HG03378 (cell line): Measurements from ENCODE around the gene WASHC2A.
"Not testable (repeated sequence)": the region's sequence is repeated elsewhere in the genome, so short reads cannot be mapped to it uniquely, and the experiment has no call there.

ENCODE experiments used
- ATAC-seq: cut with Tn5 transposase; IDR thresholded peaks from one replicate; pipeline ENCODE4 v1.9.1; 2021; ENCODE audit warnings: mild to moderate bottlenecking, moderate library complexity; ENCODE audit not compliant: unreplicated experiment

WASHC2A gene

GRCh38 chr10:50059946-50060345, 7.8 kb upstream of the WASHC2A start:
- ATAC-seq = not testable (repeated sequence)

- not testable (repeated sequence) for ATAC-seq
Observed at GRCh38 chr10:50061548-50061947, 6.2 kb upstream of the WASHC2A start.

- no peak for ATAC-seq
Observed at GRCh38 chr10:50063100-50063499, 4.7 kb upstream of the WASHC2A start.

GRCh38 chr10:50068352-50068659, 552 bp downstream of the WASHC2A start:
- peak; percentile 8 for ATAC-seq

GRCh38 chr10:50075139-50075538, 7.4 kb downstream of the WASHC2A start:
- ATAC-seq = not testable (repeated sequence)

GRCh38 chr10:50075544-50075943, 7.8 kb downstream of the WASHC2A start:
- ATAC-seq = not testable (repeated sequence)

- ATAC-seq = not testable (repeated sequence)
Observed at GRCh38 chr10:50091304-50091703, 23.6 kb downstream of the WASHC2A start.

- not testable (repeated sequence) for ATAC-seq
Observed at GRCh38 chr10:50092928-50093327, 25.2 kb downstream of the WASHC2A start.

GRCh38 chr10:50094630-50095029, 26.9 kb downstream of the WASHC2A start:
- not testable (repeated sequence) for ATAC-seq

GRCh38 chr10:50095402-50095801, 27.6 kb downstream of the WASHC2A start:
- not testable (repeated sequence) for ATAC-seq

- not testable (repeated sequence) for ATAC-seq
Observed at GRCh38 chr10:50096722-50097121, 29.0 kb downstream of the WASHC2A start.

- ATAC-seq = not testable (repeated sequence)
Observed at GRCh38 chr10:50098645-50099044, 30.9 kb downstream of the WASHC2A start.

GRCh38 chr10:50101139-50101582, 33.4 kb downstream of the WASHC2A start:
- not testable (repeated sequence) for ATAC-seq

GRCh38 chr10:50101747-50102146, 34.0 kb downstream of the WASHC2A start:
- ATAC-seq = not testable (repeated sequence)

- peak; percentile 87 for ATAC-seq
Observed at GRCh38 chr10:50102267-50102666, 34.5 kb downstream of the WASHC2A start.

- not testable (repeated sequence) for ATAC-seq
Observed at GRCh38 chr10:50108999-50109698, 41.4 kb downstream of the WASHC2A start.

- ATAC-seq = not testable (repeated sequence)
Observed at GRCh38 chr10:50112419-50113112, 44.8 kb downstream of the WASHC2A start.

GRCh38 chr10:50126765-50127164, 59.0 kb downstream of the WASHC2A start:
- not testable (repeated sequence) for ATAC-seq

GRCh38 chr10:50127770-50128292, 60.1 kb downstream of the WASHC2A start:
- not testable (repeated sequence) for ATAC-seq

GRCh38 chr10:50131245-50131965, 63.7 kb downstream of the WASHC2A start:
- ATAC-seq = not testable (repeated sequence)

- not testable (repeated sequence) for ATAC-seq
Observed at GRCh38 chr10:50132322-50132721, 64.6 kb downstream of the WASHC2A start.
